HG03342 (cell line): Measurements from ENCODE around the gene VAMP4.
A peak's percentile ranks its signal among the peaks of the same experiment; 100 is the strongest.
"Not testable (repeated sequence)": the region's sequence is repeated elsewhere in the genome, so short reads cannot be mapped to it uniquely, and the experiment has no call there.

Experiments used
- ATAC-seq: cut with Tn5 transposase; IDR thresholded peaks from one replicate; pipeline ENCODE4 v1.9.1; 2021; ENCODE audit warnings: mild to moderate bottlenecking, moderate library complexity; ENCODE audit not compliant: unreplicated experiment

VAMP4 gene

GRCh38 chr1:171707583-171707982 is 34.3 kb downstream of the VAMP4 start:
- no peak for ATAC-seq

- no peak for ATAC-seq
These were observed 39.3 kb downstream of the VAMP4 start for GRCh38 chr1:171702598-171702997.

GRCh38 chr1:171699531-171699930 is 42.3 kb downstream of the VAMP4 start:
- ATAC-seq = no peak

- not testable (repeated sequence) for ATAC-seq
These were observed 46.1 kb downstream of the VAMP4 start for GRCh38 chr1:171695772-171696171.

GRCh38 chr1:171693541-171693940 is 48.3 kb downstream of the VAMP4 start:
- not testable (repeated sequence) for ATAC-seq

GRCh38 chr1:171683870-171684269 is 58.0 kb downstream of the VAMP4 start:
- ATAC-seq = no peak

- no peak for ATAC-seq
These were observed 61.5 kb downstream of the VAMP4 start for GRCh38 chr1:171680339-171680738.

GRCh38 chr1:171676823-171677222 is 65.0 kb downstream of the VAMP4 start:
- no peak for ATAC-seq

GRCh38 chr1:171674431-171675405 is 67.1 kb downstream of the VAMP4 start:
- no peak for ATAC-seq

- ATAC-seq = no peak
These were observed 71.1 kb downstream of the VAMP4 start for GRCh38 chr1:171670739-171671138.

- no peak for ATAC-seq
These were observed 73.5 kb downstream of the VAMP4 start for GRCh38 chr1:171668372-171668771.

- no peak for ATAC-seq
These were observed 75.6 kb downstream of the VAMP4 start for GRCh38 chr1:171666114-171666769.

GRCh38 chr1:171664976-171665375 is 76.9 kb downstream of the VAMP4 start:
- ATAC-seq = no peak

GRCh38 chr1:171663854-171664575 is 77.8 kb downstream of the VAMP4 start:
- ATAC-seq = no peak

GRCh38 chr1:171663036-171663853 is 78.6 kb downstream of the VAMP4 start:
- ATAC-seq = no peak

GRCh38 chr1:171661076-171661650 is 80.7 kb downstream of the VAMP4 start:
- ATAC-seq = no peak

- not testable (repeated sequence) for ATAC-seq
These were observed 85.7 kb downstream of the VAMP4 start for GRCh38 chr1:171656206-171656605.

- ATAC-seq = no peak
These were observed 86.1 kb downstream of the VAMP4 start for GRCh38 chr1:171655746-171656116.

- peak; percentile 68 for ATAC-seq
These were observed 86.7 kb downstream of the VAMP4 start for GRCh38 chr1:171654942-171655745.
